H9 (cell line): ENCODE results near the gene PPP1R16B. TPM values are rescaled to one million over a fixed set of nuclear protein-coding genes. Genes with fewer than 3 reads are reported as not detected.

Experiments used
- DNase-seq: peaks from one replicate; pipeline ENCODE4 v3.0.0-alpha.2; 2017
- H2AFZ ChIP-seq: one replicate; pipeline ENCODE4 v1.6.1; 2013; ENCODE audit warnings: mild to moderate bottlenecking, low read length, control low read depth, moderate library complexity
- H2AK5ac ChIP-seq: 2 replicates; pipeline ENCODE4 v1.6.1; 2013; ENCODE audit warnings: low read length, control low read depth, mixed read lengths; ENCODE audit not compliant: insufficient read length
- H2BK120ac ChIP-seq: one replicate; pipeline ENCODE4 v1.6.1; 2013; ENCODE audit warnings: low read depth, mild to moderate bottlenecking, low read length, control low read depth, inconsistent platforms; ENCODE audit not compliant: poor library complexity, severe bottlenecking
- H2BK12ac ChIP-seq: 2 replicates; pipeline ENCODE4 v1.6.1; 2013; ENCODE audit warnings: low read length, control low read depth, mixed read lengths, low read depth; ENCODE audit not compliant: insufficient read length
- H2BK15ac ChIP-seq: 2 replicates; pipeline ENCODE4 v1.6.1; 2013; ENCODE audit warnings: low read depth, low read length, control low read depth
- H2BK20ac ChIP-seq: one replicate; pipeline ENCODE4 v1.6.1; 2013; ENCODE audit warnings: low read depth, mild to moderate bottlenecking, low read length, control low read depth, inconsistent platforms; ENCODE audit not compliant: poor library complexity, severe bottlenecking
- H2BK5ac ChIP-seq: 2 replicates; pipeline ENCODE4 v1.6.1; 2013; ENCODE audit warnings: low read length, control low read depth, mixed read lengths; ENCODE audit not compliant: insufficient read length
- H3K14ac ChIP-seq: 2 replicates; pipeline ENCODE4 v1.6.1; 2013; ENCODE audit warnings: low read length, control low read depth; ENCODE audit not compliant: insufficient read depth
- H3K18ac ChIP-seq: 2 replicates; pipeline ENCODE4 v1.6.1; 2013; ENCODE audit warnings: low read depth, mild to moderate bottlenecking, mixed read lengths, low read length, control low read depth; ENCODE audit not compliant: insufficient read length
- H3K23ac ChIP-seq: 2 replicates; pipeline ENCODE4 v1.6.1; 2013; ENCODE audit warnings: low read length, control low read depth, mixed read lengths, low read depth; ENCODE audit not compliant: insufficient read length
- H3K23me2 ChIP-seq: 2 replicates; pipeline ENCODE4 v1.6.1; 2013; ENCODE audit warnings: low read depth, mild to moderate bottlenecking, mixed read lengths, low read length, control low read depth; ENCODE audit not compliant: insufficient read length, poor library complexity, severe bottlenecking
- H3K27ac ChIP-seq: 2 replicates; pipeline ENCODE4 v1.5.1; 2013; ENCODE audit warnings: low read length, control low read depth, mixed read lengths, low read depth; ENCODE audit not compliant: insufficient read length
- H3K27me3 ChIP-seq: 2 replicates; pipeline ENCODE4 v1.6.1; 2013; ENCODE audit warnings: low read length, control low read depth, inconsistent platforms; ENCODE audit not compliant: insufficient read depth
- H3K4ac ChIP-seq: 2 replicates; pipeline ENCODE4 v1.6.1; 2013; ENCODE audit warnings: low read depth, mild to moderate bottlenecking, control low read depth, inconsistent platforms, low read length, moderate library complexity
- H3K4me1 ChIP-seq: 2 replicates; pipeline ENCODE4 v1.6.1; 2013; ENCODE audit warnings: low read length, control low read depth, inconsistent platforms; ENCODE audit not compliant: insufficient read depth
- H3K4me2 ChIP-seq: 2 replicates; pipeline ENCODE4 v1.6.1; 2013; ENCODE audit warnings: low read length, control low read depth, mixed read lengths; ENCODE audit not compliant: insufficient read length, insufficient read depth
- H3K56ac ChIP-seq: 2 replicates; pipeline ENCODE4 v1.6.1; 2013; ENCODE audit warnings: low read depth, mild to moderate bottlenecking, mixed read lengths, low read length, control low read depth; ENCODE audit not compliant: insufficient read length
- H3K79me1 ChIP-seq: 2 replicates; pipeline ENCODE4 v1.6.1; 2013; ENCODE audit warnings: low read depth, mild to moderate bottlenecking, moderate library complexity, low read length, control low read depth, inconsistent platforms; ENCODE audit not compliant: insufficient read depth, poor library complexity, severe bottlenecking
- H3K79me2 ChIP-seq: 2 replicates; pipeline ENCODE4 v1.6.1; 2013; ENCODE audit warnings: low read length, control low read depth, inconsistent platforms; ENCODE audit not compliant: insufficient read depth
- H3K9ac ChIP-seq: 2 replicates; pipeline ENCODE4 v1.6.1; 2013; ENCODE audit warnings: low read length, control low read depth, mixed read lengths; ENCODE audit not compliant: insufficient read length; ENCODE audit errors: extremely low read depth
- H3K9me3 ChIP-seq: one replicate; pipeline ENCODE4 v1.6.1; 2013; ENCODE audit warnings: low read depth, low read length, inconsistent platforms; ENCODE audit not compliant: control insufficient read depth
- H3T11ph ChIP-seq: one replicate; pipeline ENCODE4 v1.6.1; 2013; ENCODE audit warnings: mild to moderate bottlenecking, low read length, control low read depth, inconsistent platforms
- H4K20me1 ChIP-seq: one replicate; pipeline ENCODE4 v1.6.1; 2013; ENCODE audit not compliant: control insufficient read depth, insufficient read length, insufficient read depth
- H4K5ac ChIP-seq: 2 replicates; pipeline ENCODE4 v1.6.1; 2013; ENCODE audit warnings: low read depth, mild to moderate bottlenecking, mixed read lengths, low read length, control low read depth; ENCODE audit not compliant: insufficient read length
- H4K8ac ChIP-seq: replicated peaks from 2 replicates; pipeline ENCODE4 v1.6.1; 2013; ENCODE audit warnings: low read length, control low read depth, mixed read lengths, low read depth; ENCODE audit not compliant: insufficient read length
- H4K91ac ChIP-seq: 2 replicates; pipeline ENCODE4 v1.6.1; 2013; ENCODE audit warnings: low read depth, mild to moderate bottlenecking, moderate library complexity, mixed read lengths, low read length, control low read depth; ENCODE audit not compliant: insufficient read length
- H3K27ac Mint-ChIP-seq, 3 experiments: 2 replicates in 2 of 3; 3 replicates in 1 of 3; pipeline ENCODE4 v1.8.0; 2020 to 2021; ENCODE audit warnings: mixed read lengths in 3 of 3, mild to moderate bottlenecking in 1 of 3, moderate library complexity in 1 of 3
- H3K27me3 Mint-ChIP-seq: 2 replicates; pipeline ENCODE4 v1.8.0; 2021; ENCODE audit warnings: low read depth, mild to moderate bottlenecking, moderate library complexity, mixed read lengths
- H3K36me3 Mint-ChIP-seq, 3 experiments: 2 replicates in 2 of 3; 3 replicates in 1 of 3; pipeline ENCODE4 v1.8.0; 2020 to 2021; ENCODE audit warnings: low read depth in 3 of 3, mixed read lengths in 3 of 3; ENCODE audit not compliant: insufficient read depth in 1 of 3
- H3K4me1 Mint-ChIP-seq, 2 experiments: 2 replicates each; pipeline ENCODE4 v1.8.0; 2020; ENCODE audit warnings: mixed read lengths in 2 of 2
- H3K4me3 Mint-ChIP-seq, 2 experiments: 2 replicates in 1 of 2; 3 replicates in 1 of 2; pipeline ENCODE4 v1.8.0; 2020 to 2021; ENCODE audit warnings: mild to moderate bottlenecking in 2 of 2, mixed read lengths in 2 of 2, moderate library complexity in 1 of 2
- H3K9me3 Mint-ChIP-seq, 2 experiments: 2 replicates in 1 of 2; 3 replicates in 1 of 2; pipeline ENCODE4 v1.8.0; 2020; ENCODE audit warnings: mild to moderate bottlenecking in 2 of 2, mixed read lengths in 2 of 2, moderate library complexity in 1 of 2
- CTCF ChIP-seq: fragments of 200-600 bp; sonication (generic); conservative IDR thresholded peaks from 3 replicates; pipeline ENCODE4 v1.8.0; 2021; ENCODE audit warnings: antibody characterized with exemption, mild to moderate bottlenecking
- WGBS: extraction: QIAGEN DNeasy Blood & Tissue Kit; methylation state at CpG from one replicate; pipeline ENCODE4 v1.1.7; 2013; ENCODE audit warnings: missing lambda C conversion rate, low lambda C conversion rate, mixed read lengths; ENCODE audit not compliant: insufficient read length; ENCODE audit errors: extremely low coverage; 5-methylcytosine and 5-hydroxymethylcytosine counted together
- total RNA-seq: library from RNA; stranded (reverse); gene quantifications from 2 replicates; pipeline ENCODE4 v1.2.1, GENCODE V29; 2021

The PPP1R16B gene
- total RNA-seq, 1 experiment from 2014 or later = 8.2 TPM

GRCh38 chr20:38835792-38836191, 30.3 kb downstream of the PPP1R16B start:
- Histone ChIP-seq H3K4ac (no peak overlapping the region), H3K27ac (no peak overlapping the region), H4K20me1 (no peaks in the 10 kb centered on the region), H2BK12ac (no peak overlapping the region), H2BK5ac (no peak overlapping the region), H3K56ac (no peak overlapping the region), H2AFZ (no peak overlapping the region), H3K9ac (no peak overlapping the region), H3K79me1 (no peaks in the 10 kb centered on the region), H2BK15ac (no peak overlapping the region), H3K79me2 (no peaks in the 10 kb centered on the region), H3K9me3 (no peaks in the 10 kb centered on the region), H3K23ac (no peak overlapping the region), H4K91ac (no peak overlapping the region), H3K4me2 (no peak overlapping the region), H3K18ac (no peak overlapping the region), H3K14ac (no peak overlapping the region), H3K23me2 (no peaks in the 10 kb centered on the region), H2AK5ac (no peak overlapping the region), H3T11ph (no peak overlapping the region), H3K27me3 (no peaks in the 10 kb centered on the region), H2BK20ac (no peak overlapping the region), H4K8ac (no peak overlapping the region), H2BK120ac (no peak overlapping the region), H4K5ac (no peak overlapping the region), H3K4me1 (no peaks in the 10 kb centered on the region)
- Mint-ChIP-seq H3K36me3 (peaks cover 0 to 3% (median 0%) of the 10 kb centered on the region in 3 experiments; a peak in 1 of 7 replicates), H3K27me3 (no peaks in the 10 kb centered on the region), H3K4me3 (no peak overlapping the region), H3K9me3 (no peaks in the 10 kb centered on the region), H3K27ac (no peak overlapping the region; a peak in 1 of 7 replicates), H3K4me1 (peaks cover 12 to 14% of the 10 kb centered on the region in 2 experiments)
- no CpG with 5 or more reads among the region's 28 CpGs for WGBS
- no peak for TF ChIP-seq CTCF
- DNase-seq = no peak
